D341Med (cell line): ENCODE measurements around the gene HBEGF.
"Not testable (repeated sequence)": the region's sequence is repeated elsewhere in the genome, so short reads cannot be mapped to it uniquely, and the experiment has no call there.

Experiments used
- DNase-seq: peaks from one replicate; pipeline ENCODE4 v3.0.0; 2012; ENCODE audit warnings: low spot score

HBEGF gene

GRCh38 chr5:140360681-140361479, 14.5 kb upstream of the HBEGF start:
- DNase-seq, result no peak

GRCh38 chr5:140360101-140360500, 13.7 kb upstream of the HBEGF start, which contains the start of gene SLC4A9:
TSS of gene SLC4A9 (plus strand) at chr5:140360194. CDS start at chr5:140360237, 43 bp downstream.
- DNase-seq, result no peak

- peak; percentile 55 for DNase-seq
Measured at GRCh38 chr5:140358738-140359310, 12.4 kb upstream of the HBEGF start.

GRCh38 chr5:140357726-140358093, 11.3 kb upstream of the HBEGF start:
- peak; percentile 89 for DNase-seq

GRCh38 chr5:140356853-140357725, 10.7 kb upstream of the HBEGF start:
- DNase-seq, result no peak

- DNase-seq, result no peak
Measured at GRCh38 chr5:140355546-140355945, 9.1 kb upstream of the HBEGF start.

- DNase-seq, result peak; percentile 51
Measured at GRCh38 chr5:140351609-140352334, 5.4 kb upstream of the HBEGF start.

- DNase-seq, result no peak
Measured at GRCh38 chr5:140349244-140349643, 2.8 kb upstream of the HBEGF start.

- no peak for DNase-seq
Measured at GRCh38 chr5:140348104-140348503, 1.7 kb upstream of the HBEGF start.

- DNase-seq, result no peak
Measured at GRCh38 chr5:140347360-140347759, 957 bp upstream of the HBEGF start.

- DNase-seq, result no peak
Measured at GRCh38 chr5:140345919-140346347, 470 bp downstream of the HBEGF start.

GRCh38 chr5:140344683-140345423, 1.6 kb downstream of the HBEGF start:
- DNase-seq, result no peak

GRCh38 chr5:140343849-140344248, 2.6 kb downstream of the HBEGF start:
- DNase-seq, result not testable (repeated sequence)

GRCh38 chr5:140342896-140343295, 3.5 kb downstream of the HBEGF start:
- DNase-seq, result no peak

GRCh38 chr5:140342287-140342686, 4.1 kb downstream of the HBEGF start:
- no peak for DNase-seq

GRCh38 chr5:140341591-140341990, 4.8 kb downstream of the HBEGF start:
- no peak for DNase-seq

GRCh38 chr5:140340605-140341121, 5.7 kb downstream of the HBEGF start:
- DNase-seq, result no peak

- no peak for DNase-seq
Measured at GRCh38 chr5:140339636-140340035, 6.8 kb downstream of the HBEGF start.

GRCh38 chr5:140338908-140339307, 7.5 kb downstream of the HBEGF start:
- no peak for DNase-seq

GRCh38 chr5:140338336-140338735, 8.1 kb downstream of the HBEGF start:
- no peak for DNase-seq

GRCh38 chr5:140337880-140338279, 8.5 kb downstream of the HBEGF start:
- no peak for DNase-seq
